Epithelial cell of esophagus (primary cell): Measurements from ENCODE around the gene EDDM13.

Source experiments
- DNase-seq: peaks from one replicate; pipeline ENCODE4 v3.0.0; 2010; ENCODE audit warnings: low read depth
- H3K4me3 ChIP-seq: 2 replicates; pipeline ENCODE4 v1.5.1; 2011; ENCODE audit warnings: mild to moderate bottlenecking, low read length, control low read depth
- CTCF ChIP-seq: IDR thresholded peaks from 2 replicates; pipeline ENCODE4 v1.5.1; 2011; ENCODE audit warnings: low read depth, mild to moderate bottlenecking, low read length, control low read depth, inconsistent platforms; ENCODE audit not compliant: insufficient read depth; ENCODE audit errors: missing control alignments

EDDM13 gene

GRCh38 chr19:56308792-56309191 is 36.2 kb downstream of the EDDM13 start:
- DNase-seq: no peak
- no peak overlapping the region for H3K4me3 ChIP-seq
- no peak for TF ChIP-seq CTCF

- peak; percentile 90 for TF ChIP-seq CTCF
- no peak overlapping the region for H3K4me3 ChIP-seq
- DNase-seq: peak; percentile 75
Measured at GRCh38 chr19:56309511-56310185, 37.1 kb downstream of the EDDM13 start.

DNA sequence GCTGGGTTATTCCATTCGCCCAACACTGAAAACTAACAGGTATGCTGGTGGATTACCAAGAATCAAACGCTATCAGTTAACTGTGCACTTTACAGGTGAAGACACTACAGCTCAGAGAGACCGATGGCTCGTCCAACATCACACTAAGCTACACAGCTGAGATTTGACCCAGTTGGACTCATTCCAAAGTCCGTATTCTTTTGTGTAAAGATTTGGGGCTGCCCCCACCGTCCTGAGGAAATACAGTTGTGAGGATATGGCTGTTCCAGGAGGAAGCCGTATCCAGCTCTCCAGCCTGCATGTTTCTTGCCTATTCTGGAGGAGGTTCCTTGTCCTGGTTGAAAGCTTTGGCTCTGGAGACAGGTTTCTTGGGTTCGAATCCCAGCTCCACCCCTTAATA is 37.9 kb downstream of the EDDM13 start:
- no peak for TF ChIP-seq CTCF
- DNase-seq: no peak

GRCh38 chr19:56312342-56312741 is 39.8 kb downstream of the EDDM13 start:
- no peak for DNase-seq
- H3K4me3 ChIP-seq: no peak overlapping the region
- TF ChIP-seq CTCF: no peak

More for the DNA sequence above, 37.9 kb downstream of the EDDM13 start:
- no peak overlapping the region for H3K4me3 ChIP-seq

GRCh38 chr19:56312787-56313657 is 40.5 kb downstream of the EDDM13 start:
- TF ChIP-seq CTCF: no peak
- no peak overlapping the region for H3K4me3 ChIP-seq
- DNase-seq: no peak

- no peak for TF ChIP-seq CTCF
- peak overlapping the region; percentile 83 for H3K4me3 ChIP-seq
- DNase-seq: no peak
Measured at GRCh38 chr19:56314018-56314380, 41.5 kb downstream of the EDDM13 start.
